Glomerular visceral epithelial cell (primary cell): ENCODE results near the gene SERPINB2.
"Not testable (repeated sequence)": the region's sequence is repeated elsewhere in the genome, so short reads cannot be mapped to it uniquely, and the experiment has no call there.

ENCODE experiments used
- DNase-seq: peaks from one replicate; pipeline ENCODE4 v3.0.0-alpha.2; 2016; ENCODE audit errors: extremely low spot score

The SERPINB2 gene

DNA sequence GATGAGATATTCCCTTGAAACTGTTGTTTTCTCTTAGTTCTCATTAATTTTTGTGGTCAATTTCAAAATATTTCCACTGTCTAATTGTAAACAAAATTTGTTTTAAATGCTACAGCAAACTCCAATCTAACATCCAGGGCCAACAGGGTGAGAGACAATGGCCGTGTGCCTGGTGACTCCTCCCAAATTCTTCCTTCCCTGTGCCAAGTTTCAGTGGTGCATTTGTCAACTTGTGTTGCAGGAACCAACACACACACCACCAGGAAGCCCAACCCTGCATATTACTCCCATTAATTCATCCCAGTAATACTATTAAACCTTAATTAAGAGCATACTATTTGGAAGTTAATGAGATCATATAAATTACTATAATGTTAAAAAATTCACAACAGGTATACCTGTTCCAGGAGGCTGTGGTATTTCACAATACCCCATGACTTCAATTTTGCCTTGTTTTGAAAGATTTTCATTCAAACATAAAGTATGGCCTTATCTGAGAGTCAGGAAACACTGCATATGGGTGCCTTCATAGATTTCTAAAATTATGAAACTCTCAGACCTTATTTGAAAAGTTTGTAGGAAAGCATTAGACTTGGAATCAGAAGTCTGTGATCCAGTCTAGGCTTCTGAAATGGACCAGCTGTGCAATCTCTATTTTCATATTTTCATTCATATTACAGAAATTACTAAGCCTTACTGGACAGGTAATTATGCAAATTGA, 1.1 kb downstream of the SERPINB2 start:
- DNase-seq = no peak

DNA sequence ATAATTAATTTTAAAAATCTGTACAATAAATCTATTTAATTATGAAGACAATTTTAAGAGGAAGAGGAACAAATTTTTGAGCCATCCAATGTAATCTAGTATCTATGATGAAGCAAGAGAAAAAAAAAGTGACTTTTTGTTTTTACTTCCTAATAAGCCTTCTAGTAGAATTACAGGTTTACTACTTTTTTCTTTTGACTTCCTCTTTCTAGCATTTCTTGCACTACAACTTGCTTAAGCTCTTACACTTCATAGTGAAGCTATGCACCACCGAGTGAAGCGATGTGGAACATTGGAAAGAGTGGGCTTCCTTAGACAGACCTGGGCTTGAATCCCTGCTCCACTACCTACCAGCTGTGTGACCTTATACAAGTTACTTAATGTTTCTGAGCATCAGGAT, 2.1 kb downstream of the SERPINB2 start:
- no peak for DNase-seq

DNA sequence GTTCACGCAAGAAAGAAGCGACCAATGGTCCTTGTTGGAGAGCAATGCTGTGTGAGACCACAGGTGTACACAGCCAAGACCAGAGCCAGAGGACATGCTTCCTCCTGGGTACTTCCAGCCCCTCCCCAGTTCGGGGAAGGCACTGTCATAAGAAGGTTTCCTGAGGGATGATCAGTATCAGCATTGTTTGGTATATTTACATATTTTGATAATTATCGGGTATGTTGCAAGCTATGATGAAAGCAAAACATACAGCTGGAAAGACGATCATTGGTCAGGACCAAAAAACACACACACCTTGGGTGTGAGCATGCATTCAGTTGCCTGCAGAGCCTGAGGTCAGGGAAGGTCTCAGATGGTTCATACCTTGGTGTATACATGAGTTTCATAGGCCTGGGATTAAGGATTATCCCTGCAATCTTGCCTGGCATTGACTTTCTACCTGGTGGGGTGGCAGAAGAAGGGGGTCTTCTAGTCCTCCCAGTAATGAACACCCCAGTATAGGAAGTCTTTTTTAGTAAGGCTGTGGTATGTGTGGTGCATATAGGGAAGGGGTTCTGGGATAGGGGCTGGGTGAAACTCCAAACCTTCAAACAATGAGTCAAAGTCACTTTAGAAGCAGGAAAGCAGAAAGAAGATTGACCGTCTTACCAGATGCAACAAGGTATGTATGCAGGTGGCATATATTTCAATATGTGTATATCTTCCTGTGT, 2.9 kb downstream of the SERPINB2 start:
- DNase-seq = no peak

DNA sequence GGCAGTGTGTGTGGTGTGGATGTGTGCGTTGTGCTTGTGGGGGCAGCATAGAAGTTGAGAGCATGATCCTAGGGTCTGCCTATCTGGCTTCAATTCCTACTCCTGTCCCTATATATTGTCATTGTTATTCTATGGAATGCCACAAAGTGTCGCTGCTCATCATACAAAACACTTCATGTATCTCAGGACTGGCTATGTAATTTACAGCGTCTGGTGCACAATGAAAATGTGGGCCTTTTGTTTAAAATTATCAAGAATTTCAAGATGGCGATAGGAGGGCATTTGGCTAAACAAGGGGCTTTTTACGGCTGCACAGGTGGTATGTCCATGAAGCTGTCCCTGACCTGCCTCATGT, 3.4 kb downstream of the SERPINB2 start:
- DNase-seq = peak; percentile 20

DNA sequence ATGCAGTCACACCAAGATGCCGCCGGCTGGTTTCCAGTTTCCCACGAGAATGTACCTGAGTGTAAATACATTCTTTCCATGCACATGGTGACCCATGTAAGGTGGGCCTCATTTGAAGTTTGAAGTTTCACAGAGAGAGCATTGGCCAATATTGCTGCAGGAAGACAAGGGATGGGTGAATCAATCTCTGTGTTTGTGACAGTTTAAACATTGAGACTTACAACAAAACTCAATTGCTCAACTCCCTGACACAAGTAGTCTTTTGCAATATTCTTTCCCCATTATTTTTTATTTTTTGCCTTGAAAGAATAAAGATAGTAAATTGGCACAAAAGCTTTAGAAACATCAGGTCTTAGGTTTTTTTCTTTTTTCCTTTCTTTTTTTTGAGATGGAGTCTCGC, 5.1 kb downstream of the SERPINB2 start:
- DNase-seq = no peak

DNA sequence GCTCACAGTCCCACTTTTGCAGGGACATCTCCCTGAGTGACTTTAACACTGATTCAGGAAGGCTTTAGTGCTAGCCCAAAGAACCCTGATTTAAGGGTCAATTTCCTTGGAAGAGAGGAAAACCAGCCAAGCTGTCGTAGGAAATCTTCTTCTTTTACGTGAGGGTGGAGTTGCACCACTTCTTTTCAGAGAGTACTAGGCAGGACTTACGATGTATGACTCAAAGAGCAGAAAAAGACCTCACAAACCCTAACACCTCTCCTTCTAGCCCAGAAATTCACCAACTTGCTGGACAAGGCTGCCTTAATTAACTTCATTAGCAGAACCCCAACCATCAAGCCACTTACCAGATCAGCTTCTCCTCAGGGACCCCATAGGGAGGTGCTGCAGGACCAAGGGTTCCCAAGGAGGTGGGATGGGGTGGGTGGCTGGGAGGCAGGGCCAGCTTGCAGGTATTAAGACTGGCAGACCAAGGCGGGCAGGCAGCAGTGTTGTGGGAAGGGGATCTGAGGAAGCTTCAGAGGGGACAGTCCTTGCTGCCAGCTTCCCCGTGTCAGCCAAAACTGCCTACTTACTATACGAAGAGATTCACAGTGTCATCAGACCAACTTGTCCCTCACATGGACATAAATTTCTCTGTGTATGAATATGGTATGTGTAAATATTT, 6.7 kb downstream of the SERPINB2 start:
- DNase-seq = no peak

DNA sequence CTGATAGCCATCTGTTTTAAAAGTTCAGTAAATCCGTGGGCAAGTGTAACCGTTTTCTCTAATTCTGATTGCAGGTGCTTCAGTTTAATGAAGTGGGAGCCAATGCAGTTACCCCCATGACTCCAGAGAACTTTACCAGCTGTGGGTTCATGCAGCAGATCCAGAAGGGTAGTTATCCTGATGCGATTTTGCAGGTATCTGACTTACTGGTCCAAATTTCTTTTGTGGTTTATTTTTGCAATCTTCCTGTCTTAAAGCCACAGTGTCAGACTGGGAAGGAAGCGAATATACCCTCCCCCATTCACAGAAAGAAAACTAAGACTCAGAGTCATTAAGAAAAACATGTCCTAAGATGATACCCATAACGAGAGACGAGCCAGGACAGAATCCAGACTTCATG, 7.7 kb downstream of the SERPINB2 start:
- DNase-seq = no peak

DNA sequence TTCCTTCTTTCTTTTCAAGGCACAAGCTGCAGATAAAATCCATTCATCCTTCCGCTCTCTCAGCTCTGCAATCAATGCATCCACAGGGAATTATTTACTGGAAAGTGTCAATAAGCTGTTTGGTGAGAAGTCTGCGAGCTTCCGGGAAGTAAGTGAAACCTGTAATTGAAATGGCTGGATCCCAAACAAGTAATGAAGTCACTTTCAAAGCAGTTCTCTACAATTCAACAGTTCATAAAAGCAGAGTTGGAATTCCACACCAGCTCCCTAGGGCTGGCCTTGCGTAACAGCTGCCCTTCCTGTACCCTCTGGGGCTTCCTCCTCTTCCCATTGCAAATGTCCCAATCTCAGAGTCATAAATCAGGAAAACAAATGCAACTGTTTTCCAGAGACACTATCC, 9.6 kb downstream of the SERPINB2 start:
- no peak for DNase-seq

DNA sequence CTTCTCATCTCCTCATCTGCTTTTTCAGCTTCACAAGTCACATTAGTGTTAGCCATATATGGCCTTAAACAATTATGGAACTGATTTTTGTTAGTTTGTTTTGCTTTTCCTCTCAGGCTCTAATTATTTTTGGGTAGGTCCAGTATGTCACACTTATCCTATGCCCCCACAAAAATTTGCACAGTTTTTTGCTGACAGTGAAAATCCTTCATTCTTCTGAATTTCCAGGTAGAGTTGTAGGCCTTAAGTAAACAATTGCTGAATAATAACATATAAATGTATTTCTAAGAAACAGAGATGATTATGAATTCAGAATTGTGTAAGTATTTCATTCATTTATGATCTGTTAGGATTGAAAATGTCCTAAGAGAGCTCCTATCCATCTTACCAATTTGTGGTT, 11.7 kb downstream of the SERPINB2 start:
- no peak for DNase-seq

DNA sequence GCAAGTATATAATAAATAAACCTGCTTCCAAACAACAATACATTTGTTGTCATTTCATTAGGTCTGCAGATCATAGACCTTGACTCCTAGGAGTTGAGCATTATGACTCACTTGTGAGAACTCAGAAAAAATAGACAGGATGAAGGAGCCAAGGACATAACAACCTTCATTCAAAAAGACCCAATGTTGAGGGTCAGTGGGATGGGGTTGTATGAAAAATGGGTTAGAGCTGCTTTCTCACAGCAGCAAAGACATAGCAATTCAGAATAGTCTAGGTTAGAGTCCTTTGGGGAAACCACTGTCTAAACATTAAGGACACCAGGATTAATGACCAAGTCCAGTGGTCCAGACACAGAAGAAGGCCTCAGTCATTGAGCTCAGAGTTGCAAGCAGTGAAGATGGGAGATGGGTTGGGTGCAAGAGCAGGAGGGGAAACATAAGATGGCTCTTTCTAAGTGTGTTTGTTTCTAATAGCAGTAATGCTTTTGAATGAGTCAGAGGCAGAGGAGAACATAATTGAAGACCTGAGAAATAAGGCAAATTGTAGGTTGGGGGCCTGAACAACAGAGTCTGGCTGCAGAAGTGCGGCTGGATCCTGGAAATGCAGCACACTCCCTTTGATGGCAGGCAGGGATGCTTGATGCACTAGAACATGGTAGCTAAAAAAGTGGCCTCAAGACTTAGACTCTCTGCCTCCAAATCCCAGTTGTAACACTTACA, 16.5 kb downstream of the SERPINB2 start:
- DNase-seq = no peak

DNA sequence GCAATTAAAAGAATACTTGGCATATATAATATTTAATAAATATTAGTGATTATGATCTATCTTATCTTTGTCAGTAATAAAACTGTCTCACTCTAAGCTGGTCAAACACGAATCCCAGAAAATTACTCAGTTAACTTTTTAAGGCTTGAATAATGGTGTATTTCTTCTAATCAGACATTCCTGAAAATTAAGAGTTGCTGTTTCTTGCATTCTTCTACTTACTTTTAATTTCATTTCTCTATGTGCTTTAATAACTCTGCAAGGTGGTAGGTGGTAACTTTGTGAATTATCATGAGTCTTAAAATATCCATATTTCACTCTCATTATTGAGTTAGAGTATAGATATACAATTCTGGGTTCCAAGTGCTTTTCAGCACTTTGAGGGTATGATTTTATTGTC, 17.2 kb downstream of the SERPINB2 start:
- no peak for DNase-seq

DNA sequence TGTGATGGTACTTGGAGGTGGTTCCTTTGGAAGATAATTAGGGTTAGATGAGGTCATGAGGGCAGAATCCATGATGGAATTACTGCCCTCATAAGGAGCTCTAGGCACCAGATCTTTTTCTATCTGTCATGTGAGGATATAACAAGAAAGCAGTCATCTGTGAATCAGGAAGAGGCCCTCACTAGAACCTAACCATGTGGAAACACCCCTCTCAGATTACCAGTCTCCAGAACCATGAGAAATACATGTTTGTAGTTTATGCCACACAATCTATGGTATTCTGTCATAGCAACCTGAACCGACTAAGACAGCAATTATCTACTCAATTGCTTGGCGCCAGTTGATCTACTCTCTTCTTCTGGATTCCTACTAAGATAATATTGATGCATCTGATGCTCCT, 17.9 kb downstream of the SERPINB2 start:
- DNase-seq = peak; percentile 20

DNA sequence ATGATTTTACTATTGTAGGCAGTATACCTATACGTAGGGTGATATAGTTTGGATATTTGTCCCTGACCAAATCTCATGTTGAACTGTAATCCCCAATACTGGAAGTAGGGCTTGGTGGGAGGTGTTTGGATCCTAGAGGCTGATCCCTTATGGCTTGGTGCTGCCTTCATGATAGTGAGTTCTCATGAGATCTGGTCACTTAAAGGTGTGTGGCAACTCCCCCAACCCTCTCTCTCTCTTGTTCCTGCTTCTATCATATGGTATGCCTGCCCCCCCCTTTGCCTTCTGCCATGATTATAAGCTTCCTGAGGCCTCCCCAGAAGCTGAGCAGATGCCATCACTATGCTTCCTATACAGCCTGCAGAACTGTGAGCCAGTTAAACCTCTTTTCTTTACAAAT, 18.6 kb downstream of the SERPINB2 start:
- no peak for DNase-seq

DNA sequence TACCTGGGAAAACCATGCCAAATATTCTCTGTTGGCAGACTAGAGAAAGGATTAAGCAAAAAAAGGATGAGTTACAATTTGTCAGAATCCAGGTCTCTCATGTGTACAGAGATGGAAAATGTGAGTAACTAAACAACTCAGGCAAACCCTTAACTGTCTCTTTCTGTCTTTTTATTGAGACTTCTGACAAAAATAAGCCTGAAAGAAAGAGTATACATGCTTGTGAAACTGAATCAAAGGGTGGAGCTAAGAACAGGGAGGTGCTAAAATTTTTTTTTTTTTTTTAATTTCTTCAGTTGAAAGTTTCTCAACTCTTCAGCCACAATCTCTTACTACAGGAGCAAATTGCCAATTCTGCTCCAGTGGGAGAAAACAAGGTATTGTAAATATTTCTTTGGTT, 20.2 kb downstream of the SERPINB2 start, which contains the start of gene SERPINB10:
SERPINB10 (plus strand) TSS at position 295 of the 400 bp plus-strand sequence. CDS start 7,553 bp downstream, outside the sequence.
- no peak for DNase-seq

DNA sequence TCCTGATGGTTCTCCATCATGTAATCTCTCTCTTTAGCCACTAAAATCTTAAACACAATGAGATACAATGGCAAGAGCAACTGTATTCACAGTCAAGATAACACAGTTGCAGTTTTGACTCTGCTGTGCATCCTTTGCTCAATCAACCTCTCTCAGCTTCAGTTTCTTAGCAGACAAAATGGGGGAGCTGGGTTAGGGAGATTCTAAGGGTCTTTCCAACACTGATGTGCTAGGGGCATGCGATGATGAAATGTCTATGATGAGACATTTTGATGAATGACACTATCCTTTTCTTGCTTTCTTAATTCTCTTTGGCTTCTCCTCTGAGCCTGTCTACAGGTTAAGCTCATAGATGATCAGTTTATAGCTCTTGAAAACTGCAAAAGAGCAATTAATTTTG, 21.4 kb downstream of the SERPINB2 start:
- DNase-seq = no peak

DNA sequence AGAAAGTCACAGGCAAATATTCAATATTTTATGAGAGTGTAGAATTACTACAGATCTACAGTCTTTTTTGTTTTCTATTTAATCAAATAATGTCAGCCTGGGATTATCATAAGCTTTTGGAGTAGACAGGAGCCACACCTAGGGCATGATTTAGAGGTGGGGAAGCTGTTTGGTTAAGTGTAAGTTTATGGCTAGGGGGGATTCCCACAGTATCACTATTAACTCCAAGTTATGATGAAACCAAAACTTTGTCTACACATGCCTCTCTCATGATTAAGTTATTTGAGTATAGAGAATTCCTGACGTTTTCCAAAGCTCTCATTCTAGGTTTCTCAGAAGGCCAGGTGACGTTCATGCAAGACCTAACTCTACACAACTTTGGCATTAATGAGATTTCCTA, 22.4 kb downstream of the SERPINB2 start:
- no peak for DNase-seq

DNA sequence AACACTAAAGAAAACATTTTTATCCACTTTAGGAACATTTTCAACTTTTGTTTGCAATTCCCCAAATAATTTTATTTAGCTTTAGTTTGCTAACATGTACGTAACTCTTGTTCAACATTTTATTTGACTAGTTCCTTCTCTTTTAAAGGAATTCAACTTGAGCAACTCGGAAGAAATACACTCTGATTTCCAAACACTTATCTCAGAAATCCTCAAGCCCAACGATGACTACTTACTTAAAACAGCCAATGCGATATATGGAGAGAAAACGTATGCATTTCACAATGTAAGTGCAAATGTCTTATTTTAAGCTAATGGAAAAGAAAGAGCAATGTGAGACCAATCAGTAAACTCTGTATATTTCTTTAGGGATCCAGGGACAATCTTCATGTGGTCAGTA, 30.3 kb downstream of the SERPINB2 start:
- no peak for DNase-seq

DNA sequence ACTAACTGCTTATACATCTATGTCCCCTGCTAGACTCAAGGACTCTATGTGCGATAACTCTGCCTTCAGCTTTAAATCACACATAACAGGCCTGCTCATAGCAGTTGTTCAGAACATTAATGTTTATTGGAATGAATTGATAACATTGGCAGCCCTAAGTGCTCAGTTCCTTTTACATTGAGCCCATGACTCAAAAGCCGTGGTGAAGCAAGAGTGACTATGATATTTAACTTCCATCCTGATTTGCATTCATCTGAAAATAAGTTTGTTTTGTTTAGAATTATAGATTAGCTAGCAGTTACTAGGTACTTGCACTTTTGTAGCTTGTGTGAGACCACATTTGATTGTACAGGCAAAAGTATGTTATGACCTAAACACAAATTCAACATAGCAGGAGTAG, 34.5 kb downstream of the SERPINB2 start:
- DNase-seq = no peak

DNA sequence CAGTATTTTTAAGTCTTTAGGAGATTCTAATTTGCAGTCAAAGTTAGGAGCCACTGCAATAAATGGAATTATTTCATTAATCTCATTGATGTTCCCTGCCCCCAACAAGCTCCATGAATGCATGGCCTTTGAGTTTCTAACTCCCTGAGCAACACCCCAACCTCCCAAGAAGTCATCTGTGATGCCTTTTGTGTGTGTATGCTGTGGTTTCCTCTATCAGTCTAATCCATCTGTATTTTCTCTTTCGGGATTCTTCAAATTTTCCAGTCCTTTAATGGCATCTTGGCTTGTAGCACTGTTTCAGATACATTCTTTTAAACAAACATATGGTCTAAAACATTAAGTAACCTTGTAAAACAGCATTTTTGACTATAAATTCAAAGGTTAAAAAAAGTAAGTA, 37.0 kb downstream of the SERPINB2 start:
- no peak for DNase-seq

DNA sequence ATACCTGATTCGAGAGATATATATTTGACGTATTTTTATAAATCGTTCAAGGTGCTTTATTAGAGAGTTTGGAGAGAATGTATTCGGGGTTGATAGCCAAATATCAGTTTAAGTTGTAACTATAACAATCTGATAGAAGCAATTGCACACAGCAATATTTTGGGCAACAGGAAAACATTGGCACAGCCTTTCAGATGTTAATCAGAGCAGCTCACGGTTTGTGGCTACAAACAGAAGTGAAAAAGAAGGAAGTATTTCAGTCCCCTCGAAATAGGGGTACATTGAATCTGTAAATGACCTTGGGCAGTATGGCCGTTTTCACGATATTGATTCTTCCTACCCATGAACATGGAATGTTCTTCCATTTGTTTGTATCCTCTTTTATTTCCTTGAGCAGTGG, 40.8 kb downstream of the SERPINB2 start:
- DNase-seq = no peak

DNA sequence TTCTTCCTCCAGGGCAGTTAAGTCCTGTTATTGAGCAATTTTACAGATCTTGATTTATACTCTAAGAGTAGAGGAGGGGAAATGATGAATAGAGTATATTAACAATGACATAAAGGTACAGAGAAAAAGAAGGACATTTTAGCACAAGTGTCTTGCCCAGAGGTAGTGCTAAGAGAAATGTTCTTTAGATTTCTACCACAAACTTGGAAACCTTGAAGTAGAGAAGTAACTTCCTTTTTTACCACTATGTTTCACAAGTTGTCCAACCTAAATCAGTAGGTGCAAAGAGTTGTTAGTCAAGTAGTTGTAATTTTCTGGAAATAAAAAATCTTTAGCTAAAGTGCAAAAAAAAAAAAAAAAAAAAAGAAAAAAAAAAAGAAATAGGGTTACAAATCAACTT, 41.9 kb downstream of the SERPINB2 start:
- DNase-seq = not testable (repeated sequence)

DNA sequence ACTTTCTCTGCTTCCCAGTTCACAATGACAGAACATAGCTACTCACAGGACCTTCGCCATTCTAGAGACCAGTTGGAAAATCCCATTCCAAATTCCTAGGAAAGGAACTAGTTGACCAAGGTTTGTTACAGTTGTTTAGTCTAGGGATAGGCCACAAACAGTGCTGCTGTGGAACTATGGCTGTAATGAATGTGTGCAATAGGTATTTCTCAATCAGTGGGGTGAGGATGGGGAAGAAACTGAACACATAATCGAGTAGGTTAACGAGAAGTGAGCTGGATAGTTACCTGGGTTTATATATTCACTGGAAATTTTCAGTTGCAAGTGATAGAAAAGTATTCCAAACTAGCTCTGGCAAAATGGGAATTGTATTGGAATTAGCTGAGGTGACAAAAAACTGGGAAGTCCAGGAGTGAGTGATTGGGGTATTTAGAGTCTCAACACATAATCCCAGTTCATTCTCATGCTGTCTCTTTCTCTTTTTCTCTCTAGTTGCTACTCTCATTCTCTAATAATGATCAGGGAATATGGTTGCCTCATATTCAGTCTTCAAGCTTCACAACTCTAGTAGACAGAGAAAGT, 43.4 kb downstream of the SERPINB2 start:
- DNase-seq = no peak
